ENCODE results near the gene PMP22.

PMP22 gene

DNA sequence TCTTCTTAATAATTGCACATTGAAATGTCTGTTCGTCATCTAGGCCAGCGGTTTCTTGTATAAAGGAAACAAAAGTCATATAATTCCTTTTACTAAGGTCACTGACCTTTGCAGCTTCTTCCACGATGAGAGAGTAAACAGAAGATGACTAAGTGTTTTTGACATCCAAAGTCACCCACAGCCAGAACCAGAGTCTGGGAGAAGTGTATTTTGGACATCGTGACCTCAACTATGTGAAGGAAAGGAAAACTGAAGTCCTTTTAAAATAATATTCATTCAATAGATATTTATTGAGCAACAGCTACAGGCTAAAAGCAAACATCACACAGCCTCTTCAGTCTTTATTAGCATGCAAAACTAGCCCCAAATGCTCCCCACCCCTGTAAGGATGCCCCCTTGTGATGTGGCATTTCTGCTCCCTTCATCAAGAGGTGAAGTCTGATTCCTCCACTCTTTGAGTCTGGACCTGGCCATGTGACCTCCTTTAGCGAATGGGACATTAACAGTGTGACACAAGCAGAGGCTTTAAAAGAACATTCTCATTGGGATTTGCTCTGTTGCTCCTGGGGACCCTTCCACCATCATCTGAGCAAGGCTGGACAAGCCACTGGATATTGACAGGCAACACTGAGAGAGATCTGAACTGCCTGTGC, 8.1 kb upstream of the PMP22 start:
- no peak for DNase-seq (ENCODE audit: low spot score)

DNA sequence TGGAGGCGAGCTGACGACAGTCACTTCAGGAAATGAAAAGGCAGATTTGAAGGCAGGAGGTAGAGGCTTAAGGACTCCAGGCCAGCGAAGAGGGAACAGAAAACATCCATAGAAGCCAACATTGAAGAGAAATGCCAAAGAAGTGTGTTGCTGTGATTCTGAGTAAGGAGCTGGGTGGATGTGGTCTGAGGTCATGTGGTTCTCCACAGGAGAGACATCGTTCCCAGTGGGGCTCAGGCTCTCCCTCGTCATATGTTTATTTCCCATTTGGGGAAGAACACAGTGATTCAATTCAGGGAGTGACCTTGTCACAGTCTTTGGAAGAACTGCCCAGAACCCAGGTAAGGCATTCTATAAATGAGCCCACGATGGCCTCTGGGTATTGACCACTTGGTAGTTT, 6.6 kb upstream of the PMP22 start:
- no peak for DNase-seq (ENCODE audit: low spot score)

DNA sequence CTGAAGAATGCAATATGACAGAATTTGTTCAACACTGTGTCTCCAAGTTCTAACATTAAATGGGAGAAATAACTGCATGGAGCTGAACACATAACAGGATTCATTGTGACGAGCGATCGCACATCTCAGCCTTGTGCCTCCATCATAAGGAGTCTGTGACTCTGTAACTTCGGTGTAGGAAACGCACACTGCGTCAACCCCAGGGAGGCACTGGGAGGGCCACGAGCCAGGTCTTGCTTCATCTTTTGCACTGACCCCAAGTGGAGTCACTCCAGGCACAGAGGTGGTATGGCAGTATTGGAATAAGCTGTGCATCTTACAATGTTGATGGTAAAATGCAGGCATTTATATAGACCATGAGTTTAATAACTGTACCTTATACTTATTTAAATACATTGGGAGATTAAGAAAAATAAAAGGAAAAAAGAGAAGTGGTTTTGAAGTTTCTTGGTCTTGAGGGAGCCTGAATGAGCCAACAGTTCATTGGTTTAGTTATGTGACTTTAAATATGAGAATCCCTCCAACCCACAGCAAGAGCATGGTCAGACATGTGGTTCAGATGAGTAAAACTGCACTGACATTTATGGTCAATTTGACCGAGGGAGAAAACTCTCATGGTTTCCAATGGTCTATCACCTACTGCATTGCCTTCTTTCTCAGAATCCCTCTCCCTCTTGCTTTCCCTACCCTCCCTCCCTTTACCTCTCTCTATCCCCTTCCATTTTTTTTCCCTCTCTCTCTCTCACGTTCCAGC, 5.7 kb upstream of the PMP22 start:
- no peak for DNase-seq (ENCODE audit: low spot score)

DNA sequence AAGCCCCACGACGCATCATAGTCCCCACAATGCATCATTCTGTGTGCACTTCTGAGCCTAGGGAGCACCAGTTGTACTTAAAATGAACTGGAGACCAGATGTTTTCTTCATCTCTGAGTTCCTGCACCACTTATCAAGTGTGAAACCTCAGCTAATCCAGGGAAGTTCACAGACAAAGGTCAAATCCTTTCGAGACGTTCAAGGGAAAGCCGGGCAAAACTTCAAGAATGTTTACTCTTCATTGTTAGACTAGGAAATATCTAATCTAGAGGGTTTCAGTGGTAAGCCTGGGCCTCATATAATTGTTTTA, 4.6 kb upstream of the PMP22 start:
- DNase-seq (ENCODE audit: low spot score) = no peak

DNA sequence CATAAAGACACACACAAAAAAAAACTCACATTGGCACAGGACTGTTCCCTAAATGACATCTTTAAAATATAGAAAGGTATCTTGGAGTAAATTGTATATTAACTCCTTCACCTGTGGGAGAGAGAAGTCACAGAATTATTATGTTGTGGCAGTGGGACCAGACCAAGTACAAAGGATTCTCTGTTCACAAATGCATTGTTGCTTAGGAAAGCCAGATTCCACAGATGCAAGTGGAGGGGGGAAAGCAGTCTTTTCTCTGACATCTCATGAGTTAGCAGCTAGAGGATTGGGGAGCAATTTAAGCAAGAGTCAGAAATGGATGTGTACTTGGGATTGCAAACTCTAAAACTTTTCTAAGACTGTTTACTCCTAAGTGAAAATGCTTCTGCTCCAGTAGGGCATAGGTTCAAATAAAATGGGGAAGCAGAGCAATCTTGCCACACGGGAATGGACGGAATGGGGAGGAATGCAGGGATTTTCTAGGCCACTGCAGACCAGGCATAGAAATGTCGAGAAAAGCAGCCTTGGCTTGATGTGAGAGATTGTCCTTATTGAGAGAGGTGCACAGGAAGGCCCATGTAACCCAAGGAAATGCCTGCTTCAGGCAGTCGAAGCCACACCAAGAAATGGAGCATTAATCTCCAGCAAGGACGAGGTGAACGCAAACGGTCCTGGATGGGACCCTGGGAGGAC, 4.1 kb upstream of the PMP22 start:
- DNase-seq (ENCODE audit: low spot score) = peak; percentile 68

DNA sequence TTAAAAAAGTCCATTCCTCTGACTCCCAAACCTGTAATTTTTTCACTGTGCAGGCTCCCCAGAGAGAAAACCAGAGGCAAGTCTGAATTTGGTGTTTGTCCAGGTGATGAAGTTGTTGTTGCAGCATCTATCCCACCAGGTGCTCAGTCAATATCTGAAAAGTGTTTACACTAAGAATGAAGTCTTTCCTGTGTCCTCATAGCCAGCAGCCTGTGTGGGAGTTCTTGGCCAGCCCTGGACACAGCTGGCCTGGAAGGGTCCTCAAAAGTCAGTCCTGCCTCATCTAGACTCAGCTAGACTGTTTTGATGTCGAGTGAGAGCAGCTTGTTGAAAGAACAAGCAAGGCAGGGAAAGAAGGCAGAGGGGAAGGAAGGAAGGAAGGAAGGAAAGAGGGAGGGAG, 3.3 kb upstream of the PMP22 start:
- DNase-seq (ENCODE audit: low spot score) = no peak

DNA sequence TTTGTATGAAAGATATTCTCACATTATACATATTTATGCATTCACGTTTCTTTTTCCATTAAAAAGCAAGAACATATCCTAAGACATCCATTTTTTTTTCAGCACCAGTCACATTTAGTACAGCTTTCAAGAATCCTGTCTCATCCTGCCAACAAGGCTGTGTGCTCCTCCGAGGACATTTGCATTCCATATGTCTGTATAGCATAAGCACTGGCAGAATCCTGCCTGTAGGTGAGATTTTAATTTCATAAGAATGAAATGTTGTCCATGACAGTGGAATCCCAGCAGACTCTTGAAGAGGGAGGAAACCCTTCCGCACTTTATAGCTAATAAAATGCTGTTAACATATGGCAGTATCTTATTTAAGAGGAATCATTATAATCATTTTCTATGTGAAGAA, 2.9 kb upstream of the PMP22 start:
- no peak for DNase-seq (ENCODE audit: low spot score)

DNA sequence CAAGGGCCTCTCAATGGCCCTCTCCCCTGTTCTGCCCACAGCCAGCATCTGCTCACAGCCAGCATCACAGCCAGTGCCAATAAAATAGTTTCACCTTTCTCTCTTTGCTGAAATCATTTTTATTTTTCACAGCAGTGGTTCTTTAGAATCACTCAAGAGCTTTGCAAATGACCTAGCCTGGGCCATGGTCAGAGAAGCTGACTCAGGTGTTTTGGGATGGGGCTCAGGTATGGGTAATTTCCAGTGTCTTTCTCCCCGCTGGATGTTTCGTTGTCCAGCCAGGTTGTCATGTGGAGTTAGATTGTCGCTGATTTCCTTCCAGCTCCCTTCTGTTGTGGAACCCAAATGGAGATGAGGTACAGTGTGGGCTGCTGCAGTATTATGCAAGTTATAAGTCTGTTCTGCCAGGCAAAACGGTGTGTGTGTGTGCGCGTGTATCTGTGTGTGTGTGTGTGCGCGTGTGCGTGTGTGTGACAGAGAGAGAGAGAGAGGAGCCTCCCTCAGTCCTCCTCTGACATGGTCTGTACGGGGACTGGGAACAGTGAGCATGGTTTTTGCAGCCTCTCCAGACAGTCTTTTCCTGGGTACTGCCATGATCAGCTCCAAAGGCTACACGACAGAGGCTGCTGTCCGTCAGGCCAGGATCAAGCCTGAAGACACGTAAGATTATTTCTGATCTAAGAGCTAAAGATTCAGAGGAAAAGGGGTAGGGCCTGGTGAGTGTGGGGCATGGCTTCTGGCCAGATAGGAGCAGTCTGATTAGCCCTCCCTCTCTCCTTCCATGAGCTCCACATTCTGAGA, 1.4 kb upstream of the PMP22 start:
- DNase-seq (ENCODE audit: low spot score) = no peak

DNA sequence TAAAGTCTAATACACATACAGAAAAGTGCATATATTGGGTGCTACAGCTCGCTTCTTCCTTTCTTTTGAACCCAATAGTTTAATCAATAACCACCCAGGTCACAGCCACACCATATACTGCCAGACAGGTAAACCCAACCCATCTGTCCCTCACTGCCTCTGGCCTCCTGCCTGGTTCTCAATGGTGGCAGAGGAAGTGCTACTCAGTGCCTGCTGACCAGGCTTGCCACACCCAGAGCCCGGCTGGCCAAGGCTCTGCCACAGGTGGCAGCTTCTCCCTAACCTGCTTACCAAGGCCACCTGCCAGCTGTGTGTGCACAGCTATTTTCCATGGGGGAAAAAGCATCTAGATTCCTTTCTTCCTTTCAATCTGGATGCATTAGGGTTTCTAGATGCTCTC, 584 bp downstream of the PMP22 start:
- no peak for DNase-seq (ENCODE audit: low spot score)

DNA sequence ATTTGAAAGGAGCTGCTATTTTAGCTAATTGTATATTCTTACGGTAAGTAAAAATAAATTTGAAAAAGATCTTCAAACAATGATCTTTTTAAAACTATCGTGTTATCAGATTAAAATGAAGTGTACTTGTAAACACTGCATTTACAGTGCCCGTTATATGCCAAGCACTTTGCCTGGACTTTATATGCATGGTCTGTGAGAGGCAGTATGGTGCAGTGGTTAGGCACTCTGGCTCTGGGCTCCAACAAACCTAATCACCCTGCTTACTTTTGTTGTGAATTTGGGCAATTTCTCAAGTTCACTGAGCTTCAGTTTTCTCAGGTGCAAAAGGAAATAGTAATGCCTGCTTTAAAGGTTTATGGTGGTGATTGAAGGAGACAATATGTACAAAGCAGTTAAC, 1.4 kb downstream of the PMP22 start:
- DNase-seq (ENCODE audit: low spot score) = no peak

DNA sequence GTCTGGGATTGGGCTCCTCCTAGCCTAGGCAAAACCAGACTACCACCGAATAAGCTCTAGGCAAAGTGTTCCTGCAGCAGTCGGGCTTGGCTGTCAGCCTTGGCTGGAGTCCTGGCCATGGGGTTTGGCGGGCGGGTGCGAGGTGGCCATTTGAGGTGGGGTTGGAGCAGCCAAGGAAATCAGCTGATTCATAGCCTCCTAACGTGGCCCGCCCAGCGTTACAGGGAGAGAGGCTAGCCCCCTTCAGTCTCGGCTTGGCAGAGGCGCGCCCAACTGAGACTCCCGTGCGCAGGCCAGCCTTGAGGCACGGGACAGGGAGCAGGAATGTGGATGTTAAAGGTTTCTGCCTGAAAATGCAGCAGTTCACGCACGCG, 1.9 kb downstream of the PMP22 start:
- peak; percentile 85 for DNase-seq (ENCODE audit: low spot score)

DNA sequence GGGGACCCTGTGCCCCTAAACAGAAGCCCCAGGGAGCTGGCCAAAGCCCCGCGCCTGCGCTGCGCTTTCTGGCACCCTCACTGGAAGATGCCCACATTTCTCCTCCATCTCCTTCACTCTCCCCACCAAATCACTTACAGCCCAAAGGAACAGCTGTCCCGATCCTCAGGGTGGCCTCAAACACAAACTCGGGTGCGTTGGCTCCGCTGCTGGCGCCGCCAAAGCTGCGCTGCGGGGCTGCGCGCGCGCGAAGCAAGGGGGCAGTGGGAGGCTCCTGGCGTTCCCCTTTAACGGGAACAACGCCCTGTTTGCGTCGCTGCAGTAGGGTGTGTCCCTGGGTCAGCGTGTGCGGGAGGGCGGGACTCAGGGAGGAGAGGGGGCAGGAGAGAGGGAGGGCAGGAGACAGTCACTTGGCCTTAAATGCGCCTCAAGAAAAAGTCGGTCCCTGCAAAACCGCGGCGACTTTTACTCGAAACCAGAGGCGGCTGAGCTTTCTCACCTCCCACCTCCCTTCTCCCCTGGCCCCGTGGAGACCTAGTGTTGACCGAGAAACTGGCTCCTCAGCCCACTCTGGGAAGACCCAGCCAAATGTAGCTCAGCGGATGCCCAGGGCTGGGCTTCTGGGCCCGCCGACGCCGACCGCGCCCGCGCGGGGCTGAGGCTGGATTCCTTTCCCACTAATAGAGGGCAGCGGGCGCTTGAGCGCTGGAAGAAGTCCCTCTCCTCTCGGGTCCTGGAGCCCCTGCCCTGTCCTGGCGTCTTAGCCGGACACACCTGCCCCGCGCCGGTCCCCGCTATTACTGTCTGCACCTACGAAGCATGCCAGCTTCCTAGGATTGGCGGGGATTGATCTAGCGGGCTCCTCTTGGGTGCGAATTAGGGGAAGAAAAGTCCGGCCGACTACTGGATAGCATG, 2.6 kb downstream of the PMP22 start:
- DNase-seq (ENCODE audit: low spot score) = peak; percentile 95

DNA sequence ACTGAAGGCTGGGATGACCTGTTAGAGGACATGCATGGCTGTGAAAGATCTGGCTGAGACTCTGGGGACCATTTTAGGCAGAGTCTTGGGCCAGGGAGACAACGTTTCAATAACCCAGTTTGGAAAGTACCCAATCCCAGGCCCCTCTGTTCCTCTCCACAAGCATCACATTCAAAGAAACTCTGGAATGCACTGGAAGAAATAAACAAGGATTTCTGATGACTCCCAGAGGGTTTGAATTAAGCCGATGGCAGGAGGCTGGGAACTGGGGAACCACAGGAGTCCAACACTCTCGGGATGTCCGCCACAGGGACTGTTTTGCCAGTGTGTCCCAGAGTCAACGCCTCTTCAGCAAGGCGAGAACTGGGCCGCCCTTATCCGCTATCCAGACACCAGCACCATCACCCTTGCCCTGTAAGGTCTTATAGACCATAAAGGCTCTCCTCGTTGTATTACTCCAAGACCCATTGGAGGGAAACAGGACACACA, 3.3 kb downstream of the PMP22 start:
- DNase-seq (ENCODE audit: low spot score) = peak; percentile 76

DNA sequence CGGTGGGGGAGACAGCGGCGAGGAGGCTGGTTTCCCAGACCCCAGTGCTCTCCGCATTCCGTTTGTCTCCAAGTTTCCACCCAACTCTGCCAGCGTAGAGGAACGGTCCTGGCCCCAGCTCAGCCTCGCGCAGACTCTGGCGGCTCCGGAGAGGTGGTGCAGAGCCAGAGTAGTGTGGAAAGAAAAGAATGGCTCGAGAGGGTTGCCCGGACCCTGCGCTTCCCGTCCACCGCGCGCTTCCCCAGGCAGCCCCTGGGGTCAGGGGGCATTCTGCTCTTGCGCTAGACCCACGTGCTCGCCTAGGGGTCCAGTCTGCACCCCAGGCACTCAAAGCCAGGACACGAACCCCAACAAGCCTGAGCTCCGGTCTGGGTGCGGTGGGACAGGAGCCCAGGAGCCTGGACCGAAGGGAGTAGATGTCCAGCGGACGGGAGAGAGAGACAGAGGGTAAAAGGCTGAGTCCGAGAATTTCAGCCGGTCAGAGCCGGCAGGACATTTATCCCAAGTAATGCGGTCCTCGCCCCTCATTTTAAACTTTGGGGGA, 3.8 kb downstream of the PMP22 start:
- DNase-seq (ENCODE audit: low spot score) = peak; percentile 83

DNA sequence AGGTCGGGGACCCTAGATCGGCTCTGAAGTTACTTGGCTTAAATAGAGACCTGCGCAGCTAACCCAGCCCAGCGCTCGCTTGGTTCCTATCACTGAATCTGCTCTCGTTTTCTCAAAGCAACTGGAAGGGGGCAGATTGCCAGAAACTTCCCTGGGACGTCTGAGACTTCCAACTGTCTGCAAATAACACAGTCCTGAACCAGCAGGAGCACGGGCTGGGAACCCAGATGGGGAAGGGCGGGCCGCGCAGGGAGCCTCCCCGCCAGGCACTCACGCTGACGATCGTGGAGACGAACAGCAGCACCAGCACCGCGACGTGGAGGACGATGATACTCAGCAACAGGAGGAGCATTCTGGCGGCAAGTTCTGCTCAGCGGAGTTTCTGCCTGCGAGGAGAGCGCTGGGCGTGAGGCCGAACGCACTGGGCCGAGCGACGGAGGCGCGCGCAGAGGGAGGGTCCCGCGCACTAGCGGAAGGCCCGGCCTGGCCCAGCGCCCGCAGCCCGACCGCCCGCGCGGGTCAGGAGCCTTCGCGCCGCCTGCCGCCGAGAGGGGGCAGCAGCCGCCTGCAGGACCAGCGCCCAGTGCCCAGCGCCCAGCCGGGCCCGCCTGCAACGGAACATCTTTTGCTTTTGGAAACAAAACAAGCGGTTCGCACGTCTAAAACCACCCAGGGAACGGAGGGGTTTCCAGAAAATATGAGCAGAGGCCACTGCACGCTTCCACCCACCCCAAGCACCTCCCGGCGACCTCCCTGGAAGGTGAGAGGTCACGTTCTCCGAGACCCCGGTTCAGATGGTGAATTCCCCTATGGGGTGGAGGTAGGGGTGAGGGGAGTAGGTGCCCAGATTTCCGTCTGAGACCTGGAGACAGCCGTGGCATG, 4.5 kb downstream of the PMP22 start:
- peak; percentile 89 for DNase-seq (ENCODE audit: low spot score)

DNA sequence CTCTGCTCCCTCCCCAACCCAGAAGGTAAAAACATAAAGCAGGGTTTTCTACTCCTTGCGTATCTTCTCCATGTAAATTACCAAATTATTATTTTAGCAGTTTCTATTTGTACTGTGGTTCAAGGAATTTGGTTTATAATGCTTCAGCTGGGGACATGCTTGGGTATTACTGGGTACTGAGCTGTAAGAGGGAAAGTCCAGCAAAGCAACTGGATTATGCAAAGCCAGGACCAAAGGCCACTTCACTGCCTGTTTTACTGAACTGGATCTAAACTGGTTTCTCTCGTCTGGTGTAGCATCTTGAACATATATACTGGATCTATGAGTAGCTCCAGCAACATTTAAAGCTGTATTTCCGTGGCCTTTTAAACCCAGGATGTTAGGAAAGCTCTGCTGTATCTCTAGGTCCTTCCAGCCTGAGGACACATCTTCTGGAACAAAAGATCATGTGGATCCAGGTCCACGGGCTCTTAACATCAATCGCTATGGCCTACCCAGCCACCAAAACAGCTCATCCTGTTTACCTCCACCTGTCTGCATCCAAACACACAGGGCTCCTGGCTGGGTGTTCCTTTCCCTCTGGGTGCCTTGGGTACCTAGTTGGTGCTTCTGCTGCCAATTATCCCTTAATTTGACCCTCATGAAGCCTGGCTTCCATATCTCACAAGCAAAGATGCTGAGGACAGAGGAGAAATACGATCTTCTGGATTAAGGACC, 7.2 kb downstream of the PMP22 start:
- no peak for DNase-seq (ENCODE audit: low spot score)

DNA sequence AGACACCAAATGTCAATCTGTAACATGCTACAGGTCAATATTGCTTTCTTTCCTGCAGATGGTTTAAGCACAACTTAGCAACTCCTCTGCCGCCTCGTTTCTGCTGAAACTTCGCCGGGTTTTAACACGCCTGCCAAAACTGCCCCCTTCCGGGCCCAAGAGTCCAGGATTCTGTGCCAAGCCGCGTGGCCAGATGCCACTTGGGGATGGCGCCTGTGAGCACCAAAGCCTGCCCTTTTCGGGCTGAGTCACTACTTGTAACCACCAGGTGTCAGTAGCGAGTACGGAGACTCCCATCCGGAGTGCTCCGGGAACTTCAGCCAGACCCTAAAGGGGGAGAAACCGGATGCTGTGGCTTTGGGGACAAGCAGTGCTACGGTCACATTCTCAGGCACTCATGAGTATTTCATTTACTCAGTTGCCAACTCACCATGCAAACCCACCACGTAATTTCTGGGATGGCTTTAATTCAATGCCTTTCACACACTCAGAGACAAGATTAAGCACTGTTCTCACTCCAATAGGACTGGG, 7.8 kb downstream of the PMP22 start:
- DNase-seq (ENCODE audit: low spot score) = peak; percentile 97

DNA sequence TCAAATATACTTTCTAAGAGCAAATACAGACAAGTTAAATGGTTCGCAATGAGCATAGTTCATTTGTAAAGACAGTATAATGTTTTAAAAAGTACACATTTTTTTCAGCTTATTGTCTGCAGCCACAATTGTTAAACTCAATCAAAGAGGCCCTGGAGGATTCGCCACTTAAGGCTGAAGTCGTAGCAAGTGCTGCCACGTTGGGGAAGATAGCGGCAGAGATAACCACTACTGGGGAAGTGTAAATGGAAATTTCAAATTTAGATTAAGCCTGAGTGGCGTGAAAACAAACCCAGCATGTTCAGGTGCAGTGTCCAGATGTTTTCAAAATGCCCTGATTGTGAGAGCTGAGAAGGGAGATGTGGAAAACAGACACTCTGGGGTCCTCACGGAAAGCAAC, 8.4 kb downstream of the PMP22 start:
- no peak for DNase-seq (ENCODE audit: low spot score)

Measured in globus pallidus (tissue), 1 donor.